Stimulated activated naive CD4-positive, alpha-beta T cell treated with Interleukin-2 at 50 U/mL for 16 hours (primary cell): ENCODE data around the gene GNG7.

ENCODE experiments used
- DNase-seq: peaks from one replicate; lab custom pipeline; 2025; lab: John Stamatoyannopoulos, UW

The GNG7 gene

GRCh38 chr19:2641332-2641698 lies 61.2 kb downstream of the GNG7 start:
- no peak for DNase-seq

GRCh38 chr19:2640563-2641331 lies 61.7 kb downstream of the GNG7 start:
- no peak for DNase-seq

GRCh38 chr19:2639999-2640398 lies 62.5 kb downstream of the GNG7 start:
- DNase-seq, result no peak

- no peak for DNase-seq
Observed at GRCh38 chr19:2638417-2638940, 64.0 kb downstream of the GNG7 start.

GRCh38 chr19:2636897-2637683 lies 65.4 kb downstream of the GNG7 start:
- DNase-seq, result peak; percentile 63

- DNase-seq, result no peak
Observed at GRCh38 chr19:2636141-2636896, 66.2 kb downstream of the GNG7 start.

GRCh38 chr19:2634960-2635359 lies 67.5 kb downstream of the GNG7 start:
- DNase-seq, result no peak

GRCh38 chr19:2634228-2634951 lies 68.1 kb downstream of the GNG7 start:
- no peak for DNase-seq

- no peak for DNase-seq
Observed at GRCh38 chr19:2633693-2634075, 68.8 kb downstream of the GNG7 start.

GRCh38 chr19:2631213-2631821 lies 71.2 kb downstream of the GNG7 start:
- DNase-seq, result no peak

- DNase-seq, result no peak
Observed at GRCh38 chr19:2630352-2631001, 72.0 kb downstream of the GNG7 start.

- DNase-seq, result no peak
Observed at GRCh38 chr19:2629491-2630351, 72.8 kb downstream of the GNG7 start.

GRCh38 chr19:2628597-2628996 lies 73.9 kb downstream of the GNG7 start:
- DNase-seq, result no peak

GRCh38 chr19:2627855-2628254 lies 74.6 kb downstream of the GNG7 start:
- no peak for DNase-seq

- DNase-seq, result peak; percentile 60
Observed at GRCh38 chr19:2627319-2627829, 75.1 kb downstream of the GNG7 start.

GRCh38 chr19:2625434-2625833 lies 77.1 kb downstream of the GNG7 start:
- no peak for DNase-seq

- DNase-seq, result no peak
Observed at GRCh38 chr19:2624537-2625091, 77.9 kb downstream of the GNG7 start.

- no peak for DNase-seq
Observed at GRCh38 chr19:2623798-2624197, 78.7 kb downstream of the GNG7 start.

GRCh38 chr19:2622371-2622961 lies 80.0 kb downstream of the GNG7 start:
- DNase-seq, result peak; percentile 50
